DND-41 (cell line): ENCODE measurements around the gene ADAM10.

Experiments used
- EZH2 ChIP-seq: IDR thresholded peaks from 3 replicates; pipeline ENCODE4 v1.6.1; 2012; ENCODE audit warnings: borderline replicate concordance, low read depth, mild to moderate bottlenecking, moderate library complexity, low read length, inconsistent platforms; ENCODE audit not compliant: severe bottlenecking
- TF ChIP-seq, protein P1 (sequence below): IDR thresholded peaks from 2 replicates; pipeline ENCODE4 v1.5.1; 2012; ENCODE audit warnings: borderline replicate concordance, low read length, moderate library complexity, mild to moderate bottlenecking; ENCODE audit not compliant: poor library complexity, severe bottlenecking; ENCODE audit errors: extremely low read depth

DNA sequence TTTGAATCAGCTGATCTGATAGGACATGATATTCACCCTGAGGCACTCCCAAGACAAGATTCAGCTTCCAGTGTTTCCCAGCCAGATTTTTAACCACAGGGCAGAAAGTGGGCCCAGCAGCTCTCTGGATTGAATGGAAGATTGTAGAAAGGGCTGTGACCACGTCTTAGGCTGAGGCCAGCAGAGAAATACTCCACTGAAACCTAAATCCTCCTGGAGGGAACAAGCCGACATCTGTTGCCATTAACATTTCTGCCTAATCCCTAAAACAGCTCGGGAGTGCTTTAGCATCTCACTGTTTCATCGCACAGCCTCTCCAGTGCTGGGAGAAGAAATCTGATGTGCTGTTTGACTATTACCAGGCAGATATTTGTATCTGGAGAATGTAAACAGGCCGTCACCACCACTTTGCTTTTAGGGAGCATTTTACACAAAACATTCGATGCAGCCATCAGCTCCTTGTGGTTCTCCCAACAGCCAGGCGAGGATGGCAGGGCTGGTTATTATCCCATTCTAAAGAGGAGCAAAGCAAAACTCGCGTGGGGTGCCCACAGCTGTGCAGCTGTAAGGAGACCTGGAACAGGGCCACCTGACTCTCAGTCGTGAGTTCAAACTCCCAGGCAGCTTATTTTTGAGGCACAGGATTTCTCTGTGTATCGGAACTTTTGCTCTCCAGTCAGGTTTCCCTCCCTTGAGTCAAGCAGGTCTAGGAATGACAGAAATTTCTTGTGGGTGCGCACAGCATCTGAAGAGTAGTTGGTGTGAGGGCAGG, 200.3 kb downstream of the ADAM10 start:
- TF ChIP-seq, protein P1, sequence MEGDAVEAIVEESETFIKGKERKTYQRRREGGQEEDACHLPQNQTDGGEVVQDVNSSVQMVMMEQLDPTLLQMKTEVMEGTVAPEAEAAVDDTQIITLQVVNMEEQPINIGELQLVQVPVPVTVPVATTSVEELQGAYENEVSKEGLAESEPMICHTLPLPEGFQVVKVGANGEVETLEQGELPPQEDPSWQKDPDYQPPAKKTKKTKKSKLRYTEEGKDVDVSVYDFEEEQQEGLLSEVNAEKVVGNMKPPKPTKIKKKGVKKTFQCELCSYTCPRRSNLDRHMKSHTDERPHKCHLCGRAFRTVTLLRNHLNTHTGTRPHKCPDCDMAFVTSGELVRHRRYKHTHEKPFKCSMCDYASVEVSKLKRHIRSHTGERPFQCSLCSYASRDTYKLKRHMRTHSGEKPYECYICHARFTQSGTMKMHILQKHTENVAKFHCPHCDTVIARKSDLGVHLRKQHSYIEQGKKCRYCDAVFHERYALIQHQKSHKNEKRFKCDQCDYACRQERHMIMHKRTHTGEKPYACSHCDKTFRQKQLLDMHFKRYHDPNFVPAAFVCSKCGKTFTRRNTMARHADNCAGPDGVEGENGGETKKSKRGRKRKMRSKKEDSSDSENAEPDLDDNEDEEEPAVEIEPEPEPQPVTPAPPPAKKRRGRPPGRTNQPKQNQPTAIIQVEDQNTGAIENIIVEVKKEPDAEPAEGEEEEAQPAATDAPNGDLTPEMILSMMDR, result no peak
- no peak for TF ChIP-seq EZH2
